ENCODE measurements around the gene ZDHHC11.

ZDHHC11 gene

DNA sequence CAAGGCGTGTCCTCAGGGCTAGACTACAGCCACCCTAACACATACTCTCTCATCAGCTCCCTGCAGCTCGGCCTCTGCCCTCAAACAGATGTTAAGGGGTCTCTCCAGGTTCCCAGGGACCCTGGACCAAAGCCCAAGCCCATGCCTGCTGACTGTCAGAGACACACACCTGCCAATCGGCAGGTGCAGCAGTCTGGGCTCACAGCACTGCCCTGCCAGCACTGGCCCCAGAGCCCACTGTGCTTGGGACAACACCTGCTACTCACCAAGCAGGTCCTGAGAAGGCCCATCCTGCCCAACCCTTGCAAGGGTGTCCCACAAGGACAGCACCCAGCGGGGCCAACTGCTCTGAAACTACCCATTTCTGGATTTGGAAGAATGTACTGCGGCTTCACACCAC, 20.2 kb upstream of the ZDHHC11 start:
- H3K79me2 ChIP-seq (ENCODE audit: control insufficient read depth, insufficient read depth, low read length): no peaks in the 10 kb centered on the region
- H3K4me2 ChIP-seq (ENCODE audit: low read length): no peak overlapping the region
- peaks cover 16% of the 10 kb centered on the region for H3K79me1 ChIP-seq (ENCODE audit: low read length)

DNA sequence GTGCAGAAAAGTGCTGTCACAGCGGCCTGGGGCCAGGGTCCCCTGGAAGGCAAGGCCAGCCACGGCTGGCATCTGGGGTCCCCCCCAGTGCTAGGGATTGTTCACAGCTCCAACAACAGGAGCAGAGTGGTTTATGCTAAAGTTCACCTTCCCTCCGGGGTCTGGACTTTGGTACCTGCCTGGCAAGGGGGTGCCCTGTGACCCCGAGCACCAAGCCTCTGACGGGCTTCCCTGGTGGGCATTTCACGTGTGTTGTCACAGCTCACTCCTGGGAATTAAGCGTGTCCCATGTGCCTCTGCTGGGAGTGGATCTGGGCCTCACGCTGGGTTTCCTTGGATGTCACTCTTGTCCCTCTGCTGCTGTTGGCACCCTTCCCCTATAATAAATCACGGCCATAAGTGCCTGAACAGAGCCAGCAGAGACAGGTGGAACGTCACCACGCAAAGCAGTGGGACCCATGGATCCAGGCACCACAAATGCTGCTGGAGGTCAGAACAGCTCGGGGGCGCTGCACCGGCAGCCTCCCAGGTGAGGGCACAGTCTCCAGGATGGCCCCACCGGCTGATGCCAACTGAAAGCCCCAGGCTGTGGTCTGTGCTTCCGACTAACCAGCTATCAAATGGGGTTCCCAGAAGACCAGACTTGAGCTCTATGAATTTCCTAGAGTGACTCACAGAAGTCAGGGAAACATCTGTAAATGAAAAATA, 17.8 kb upstream of the ZDHHC11 start:
- no peak overlapping the region for H4K5ac ChIP-seq (ENCODE audit: low read length)
- no peaks in the 10 kb centered on the region for H3K79me2 ChIP-seq (ENCODE audit: control insufficient read depth, insufficient read depth, low read length)
- no peak overlapping the region for H3K27ac ChIP-seq (ENCODE audit: low read depth, low read length)
- H3K23ac ChIP-seq (ENCODE audit: low read length): no peak overlapping the region
- no peak overlapping the region for H3K4me2 ChIP-seq (ENCODE audit: low read length)
- H2BK15ac ChIP-seq (replicated peaks; ENCODE audit: low read depth): no peak overlapping the region
- no peak overlapping the region for H2BK120ac ChIP-seq (ENCODE audit: low read depth, low read length)
- H2BK5ac ChIP-seq (ENCODE audit: low read length): no peak overlapping the region
- H3K27me3 ChIP-seq (ENCODE audit: insufficient read depth, low read length, poor library complexity): no peaks in the 10 kb centered on the region
- H3K79me1 ChIP-seq (ENCODE audit: low read length): peaks cover 7% of the 10 kb centered on the region
- no peak overlapping the region for H3K4ac ChIP-seq (ENCODE audit: low read depth, low read length)
- no peaks in the 10 kb centered on the region for H3K4me1 ChIP-seq (ENCODE audit: control insufficient read depth, low read depth, low read length)
- no CpG with 5 or more reads among the region's 16 CpGs for WGBS (ENCODE audit: extremely low coverage, insufficient coverage, low lambda C conversion rate)
- no peak overlapping the region for H3K4me3 ChIP-seq (ENCODE audit: low read length)
- H2AK5ac ChIP-seq (ENCODE audit: low read length): no peak overlapping the region
- H4K8ac ChIP-seq (ENCODE audit: low read depth, low read length): no peak overlapping the region
- DNase-seq: no peak
- no peak overlapping the region for H3K9ac ChIP-seq (ENCODE audit: low read length)
- no peak overlapping the region for H3K56ac ChIP-seq (ENCODE audit: low read length)
- H3K18ac ChIP-seq (ENCODE audit: low read length): no peak overlapping the region
- peaks cover 30% of the 10 kb centered on the region for H3K36me3 ChIP-seq (ENCODE audit: control insufficient read depth, insufficient read depth, low read length)

More for the DNA sequence above, 20.2 kb upstream of the ZDHHC11 start:
- H3K56ac ChIP-seq (ENCODE audit: low read length): no peak overlapping the region
- no peak overlapping the region for H3K18ac ChIP-seq (ENCODE audit: low read length)
- H3K9ac ChIP-seq (ENCODE audit: low read length): no peak overlapping the region
- no CpG with 5 or more reads among the region's 5 CpGs for WGBS (ENCODE audit: extremely low coverage, insufficient coverage, low lambda C conversion rate)
- H3K4me1 ChIP-seq (ENCODE audit: control insufficient read depth, low read depth, low read length): no peaks in the 10 kb centered on the region
- H3K36me3 ChIP-seq (ENCODE audit: control insufficient read depth, insufficient read depth, low read length): peaks cover 34% of the 10 kb centered on the region
- no peak for DNase-seq
- H4K8ac ChIP-seq (ENCODE audit: low read depth, low read length): no peak overlapping the region
- H2AK5ac ChIP-seq (ENCODE audit: low read length): no peak overlapping the region
- H3K27ac ChIP-seq (ENCODE audit: low read depth, low read length): no peak overlapping the region
- no peak overlapping the region for H2BK120ac ChIP-seq (ENCODE audit: low read depth, low read length)
- no peak overlapping the region for H2BK15ac ChIP-seq (replicated peaks; ENCODE audit: low read depth)
- no peak overlapping the region for H2BK5ac ChIP-seq (ENCODE audit: low read length)
- H3K4ac ChIP-seq (ENCODE audit: low read depth, low read length): no peak overlapping the region
- H3K23ac ChIP-seq (ENCODE audit: low read length): no peak overlapping the region
- no peaks in the 10 kb centered on the region for H3K27me3 ChIP-seq (ENCODE audit: insufficient read depth, low read length, poor library complexity)
- no peak overlapping the region for H4K5ac ChIP-seq (ENCODE audit: low read length)
- H3K4me3 ChIP-seq (ENCODE audit: low read length): no peak overlapping the region

DNA sequence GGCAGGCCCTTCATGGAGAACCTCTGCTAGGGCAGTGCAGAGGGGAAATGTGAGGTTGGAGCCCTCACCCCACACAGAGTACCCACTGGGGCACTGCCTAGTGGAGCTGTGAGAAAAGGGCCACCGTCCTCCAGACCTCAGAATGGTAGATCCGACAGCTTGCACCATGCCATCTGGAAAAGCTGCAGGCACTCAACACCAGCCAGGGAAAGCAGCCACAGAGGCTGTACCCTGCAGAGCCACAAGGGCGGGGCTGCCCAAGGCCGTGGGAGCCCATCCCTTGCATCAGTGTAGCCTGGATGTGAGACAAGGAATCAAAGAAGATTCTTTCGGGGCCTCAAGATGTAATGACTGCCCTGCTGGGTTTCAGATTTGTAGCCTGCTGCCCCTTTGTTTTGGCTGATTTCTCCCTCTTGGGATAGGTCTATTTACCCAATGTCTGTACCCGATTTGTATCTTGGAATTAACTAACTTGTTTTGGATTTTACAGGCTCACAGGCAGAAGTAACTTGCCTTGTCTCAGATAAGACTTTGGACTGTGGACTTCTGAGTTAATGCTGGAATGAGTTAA, 16.6 kb upstream of the ZDHHC11 start:
- H3K27ac ChIP-seq (ENCODE audit: low read depth, low read length): no peak overlapping the region
- no peaks in the 10 kb centered on the region for H3K4me1 ChIP-seq (ENCODE audit: control insufficient read depth, low read depth, low read length)
- no peak overlapping the region for H3K23ac ChIP-seq (ENCODE audit: low read length)
- H3K4me2 ChIP-seq (ENCODE audit: low read length): no peak overlapping the region
- peaks cover 3% of the 10 kb centered on the region for H3K79me1 ChIP-seq (ENCODE audit: low read length)
- DNase-seq: no peak
- no peaks in the 10 kb centered on the region for H3K79me2 ChIP-seq (ENCODE audit: control insufficient read depth, insufficient read depth, low read length)
- no peak overlapping the region for H2BK5ac ChIP-seq (ENCODE audit: low read length)
- H3K4ac ChIP-seq (ENCODE audit: low read depth, low read length): no peak overlapping the region
- no peak overlapping the region for H4K5ac ChIP-seq (ENCODE audit: low read length)
- no peak overlapping the region for H3K9ac ChIP-seq (ENCODE audit: low read length)
- H3K36me3 ChIP-seq (ENCODE audit: control insufficient read depth, insufficient read depth, low read length): peaks cover 33% of the 10 kb centered on the region
- no peak overlapping the region for H3K18ac ChIP-seq (ENCODE audit: low read length)
- H2AK5ac ChIP-seq (ENCODE audit: low read length): no peak overlapping the region
- no peak overlapping the region for H2BK15ac ChIP-seq (replicated peaks; ENCODE audit: low read depth)
- H4K8ac ChIP-seq (ENCODE audit: low read depth, low read length): no peak overlapping the region
- H3K27me3 ChIP-seq (ENCODE audit: insufficient read depth, low read length, poor library complexity): no peaks in the 10 kb centered on the region
- H3K56ac ChIP-seq (ENCODE audit: low read length): no peak overlapping the region
- H3K4me3 ChIP-seq (ENCODE audit: low read length): no peak overlapping the region
- H2BK120ac ChIP-seq (ENCODE audit: low read depth, low read length): no peak overlapping the region
- no CpG with 5 or more reads among the region's 6 CpGs for WGBS (ENCODE audit: extremely low coverage, insufficient coverage, low lambda C conversion rate)

DNA sequence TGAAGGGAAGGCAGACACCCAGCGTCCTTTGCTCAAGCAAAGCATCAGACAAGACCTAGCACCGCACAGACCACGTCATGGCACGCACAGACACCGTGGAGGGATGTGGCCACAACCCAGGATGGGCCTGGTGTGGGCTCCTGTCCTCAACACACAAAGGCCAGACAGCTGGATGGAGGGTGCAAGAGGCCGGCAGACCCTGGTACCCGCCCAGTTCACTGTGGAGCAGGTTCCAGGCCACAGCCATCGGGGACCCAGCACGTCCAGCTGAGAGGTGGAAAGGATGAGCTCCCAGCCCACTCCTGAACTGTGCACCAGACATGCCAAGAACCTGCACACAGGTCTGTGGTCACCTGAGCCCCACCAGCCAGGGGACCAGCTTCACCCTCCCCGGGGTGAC, 15.0 kb upstream of the ZDHHC11 start:
- no peak overlapping the region for H2AK5ac ChIP-seq (ENCODE audit: low read length)
- H4K8ac ChIP-seq (ENCODE audit: low read depth, low read length): no peak overlapping the region
- no peak overlapping the region for H3K4me2 ChIP-seq (ENCODE audit: low read length)
- H3K4ac ChIP-seq (ENCODE audit: low read depth, low read length): no peak overlapping the region
- H2BK15ac ChIP-seq (replicated peaks; ENCODE audit: low read depth): no peak overlapping the region
- WGBS (ENCODE audit: extremely low coverage, insufficient coverage, low lambda C conversion rate): no CpG with 5 or more reads among the region's 10 CpGs
- H3K79me2 ChIP-seq (ENCODE audit: control insufficient read depth, insufficient read depth, low read length): no peaks in the 10 kb centered on the region
- no peaks in the 10 kb centered on the region for H3K27me3 ChIP-seq (ENCODE audit: insufficient read depth, low read length, poor library complexity)
- no peak for DNase-seq
- H4K5ac ChIP-seq (ENCODE audit: low read length): no peak overlapping the region
- no peak overlapping the region for H3K23ac ChIP-seq (ENCODE audit: low read length)
- no peak overlapping the region for H3K18ac ChIP-seq (ENCODE audit: low read length)
- H3K4me3 ChIP-seq (ENCODE audit: low read length): no peak overlapping the region
- H2BK5ac ChIP-seq (ENCODE audit: low read length): no peak overlapping the region
- H3K4me1 ChIP-seq (ENCODE audit: control insufficient read depth, low read depth, low read length): no peaks in the 10 kb centered on the region
- H3K79me1 ChIP-seq (ENCODE audit: low read length): peaks cover 3% of the 10 kb centered on the region
- H3K9ac ChIP-seq (ENCODE audit: low read length): no peak overlapping the region
- no peak overlapping the region for H3K56ac ChIP-seq (ENCODE audit: low read length)
- peaks cover 25% of the 10 kb centered on the region for H3K36me3 ChIP-seq (ENCODE audit: control insufficient read depth, insufficient read depth, low read length)
- H2BK120ac ChIP-seq (ENCODE audit: low read depth, low read length): no peak overlapping the region
- H3K27ac ChIP-seq (ENCODE audit: low read depth, low read length): no peak overlapping the region

DNA sequence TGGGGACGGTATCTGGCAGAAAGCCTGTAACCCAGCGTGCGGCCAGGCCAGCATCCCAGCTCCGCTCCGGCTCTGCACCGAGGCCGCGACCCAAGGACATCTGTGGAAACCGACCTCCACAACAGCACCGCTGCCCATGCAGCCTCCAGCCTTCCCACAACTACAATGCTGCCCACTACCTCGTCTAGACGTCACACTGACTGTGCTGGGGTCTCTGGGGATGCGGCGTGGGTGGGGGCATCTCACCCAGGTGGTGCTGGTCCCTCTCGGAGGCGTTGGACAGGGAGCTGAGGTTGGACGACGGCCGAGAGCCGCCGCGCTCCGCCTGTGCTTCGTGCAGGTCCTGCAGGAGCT, 14.4 kb upstream of the ZDHHC11 start:
- no peak overlapping the region for H3K27ac ChIP-seq (ENCODE audit: low read depth, low read length)
- H4K5ac ChIP-seq (ENCODE audit: low read length): no peak overlapping the region
- H3K79me2 ChIP-seq (ENCODE audit: control insufficient read depth, insufficient read depth, low read length): no peaks in the 10 kb centered on the region
- no peak overlapping the region for H4K8ac ChIP-seq (ENCODE audit: low read depth, low read length)
- H3K9ac ChIP-seq (ENCODE audit: low read length): no peak overlapping the region
- H3K4me2 ChIP-seq (ENCODE audit: low read length): no peak overlapping the region
- H3K79me1 ChIP-seq (ENCODE audit: low read length): peaks cover 3% of the 10 kb centered on the region
- H2BK120ac ChIP-seq (ENCODE audit: low read depth, low read length): no peak overlapping the region
- DNase-seq: no peak
- H3K23ac ChIP-seq (ENCODE audit: low read length): no peak overlapping the region
- H3K4me1 ChIP-seq (ENCODE audit: control insufficient read depth, low read depth, low read length): no peaks in the 10 kb centered on the region
- no peak overlapping the region for H3K4me3 ChIP-seq (ENCODE audit: low read length)
- H3K18ac ChIP-seq (ENCODE audit: low read length): no peak overlapping the region
- no peak overlapping the region for H3K56ac ChIP-seq (ENCODE audit: low read length)
- H2BK15ac ChIP-seq (replicated peaks; ENCODE audit: low read depth): no peak overlapping the region
- H3K36me3 ChIP-seq (ENCODE audit: control insufficient read depth, insufficient read depth, low read length): peaks cover 21% of the 10 kb centered on the region
- no peak overlapping the region for H2AK5ac ChIP-seq (ENCODE audit: low read length)
- no peak overlapping the region for H3K4ac ChIP-seq (ENCODE audit: low read depth, low read length)
- no peak overlapping the region for H2BK5ac ChIP-seq (ENCODE audit: low read length)
- H3K27me3 ChIP-seq (ENCODE audit: insufficient read depth, low read length, poor library complexity): no peaks in the 10 kb centered on the region
- WGBS (ENCODE audit: extremely low coverage, insufficient coverage, low lambda C conversion rate): no CpG with 5 or more reads among the region's 24 CpGs

Measured in mesendoderm (in vitro differentiated cells).